GM18867 (cell line): ENCODE data around the gene ADPGK.
"Not testable (repeated sequence)": the region's sequence is repeated elsewhere in the genome, so short reads cannot be mapped to it uniquely, and the experiment has no call there.

Source experiments
- ATAC-seq: cut with Tn5 transposase; IDR thresholded peaks from one replicate; pipeline ENCODE4 v1.9.1; 2021; ENCODE audit warnings: mild to moderate bottlenecking, moderate library complexity; ENCODE audit not compliant: unreplicated experiment

ADPGK gene

DNA sequence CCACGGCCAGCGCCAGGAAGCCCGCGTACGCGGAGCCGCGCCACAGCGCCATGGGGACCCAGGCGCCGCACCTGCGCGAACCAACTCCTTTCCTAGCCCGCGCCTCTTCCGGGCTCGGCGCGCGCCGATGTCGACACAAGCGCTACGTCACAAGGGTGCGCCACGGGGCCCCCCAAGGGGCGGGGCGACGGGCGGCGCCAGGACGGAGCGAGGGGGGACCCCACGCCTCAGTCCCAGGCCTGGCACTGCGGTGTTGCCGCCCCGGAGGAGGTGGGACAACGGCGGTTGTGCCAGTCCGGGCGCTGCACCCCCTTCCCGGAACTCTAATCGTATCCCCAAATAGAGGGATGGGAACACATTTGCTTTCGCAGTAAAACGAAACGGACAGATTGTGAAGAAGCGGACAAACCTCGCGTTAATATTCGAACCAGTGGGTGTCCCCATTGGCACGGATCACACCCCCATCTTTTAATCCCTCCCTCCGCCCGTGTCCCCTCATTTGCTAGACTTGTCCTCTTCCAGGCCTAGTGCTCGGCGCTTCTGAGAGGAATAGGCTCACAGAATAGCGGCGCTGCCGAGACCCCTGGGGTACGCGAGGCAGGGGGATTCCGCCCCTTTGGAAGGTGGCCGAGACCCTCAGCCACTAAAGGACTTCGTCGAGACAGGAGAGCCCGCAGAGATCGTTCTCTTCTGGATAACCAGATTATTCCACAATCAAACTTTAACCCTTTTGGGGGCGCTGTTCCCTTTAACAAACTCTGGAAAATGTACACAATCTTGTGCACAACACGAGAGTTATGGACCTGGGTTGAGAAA, at the start of gene ADPGK:
ADPGK (minus strand) TSS at position 119 of the 816 bp plus-strand sequence; CDS start at position 52, 67 bp downstream.
- ATAC-seq = peak; percentile 79

DNA sequence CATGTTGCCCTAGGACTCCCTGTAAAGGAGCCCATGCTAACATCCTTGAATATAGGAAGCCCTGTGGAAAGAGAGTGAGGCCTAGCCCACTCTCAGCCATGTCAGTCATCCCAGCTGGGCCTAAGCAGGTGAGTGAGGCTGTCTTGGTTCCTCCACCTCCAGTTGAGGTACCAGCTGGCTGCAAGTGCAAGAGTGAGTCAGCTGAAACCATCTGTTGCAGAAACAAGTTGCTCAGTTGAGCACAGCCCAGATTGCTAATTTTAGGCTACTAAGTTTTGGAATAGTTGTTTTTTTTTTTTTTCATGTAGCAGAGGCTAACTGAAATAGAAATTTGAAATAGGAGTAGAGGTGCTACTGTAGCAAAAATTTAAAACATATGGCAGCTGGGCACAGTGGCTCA, 43.7 kb upstream of the ADPGK start:
- ATAC-seq = no peak

DNA sequence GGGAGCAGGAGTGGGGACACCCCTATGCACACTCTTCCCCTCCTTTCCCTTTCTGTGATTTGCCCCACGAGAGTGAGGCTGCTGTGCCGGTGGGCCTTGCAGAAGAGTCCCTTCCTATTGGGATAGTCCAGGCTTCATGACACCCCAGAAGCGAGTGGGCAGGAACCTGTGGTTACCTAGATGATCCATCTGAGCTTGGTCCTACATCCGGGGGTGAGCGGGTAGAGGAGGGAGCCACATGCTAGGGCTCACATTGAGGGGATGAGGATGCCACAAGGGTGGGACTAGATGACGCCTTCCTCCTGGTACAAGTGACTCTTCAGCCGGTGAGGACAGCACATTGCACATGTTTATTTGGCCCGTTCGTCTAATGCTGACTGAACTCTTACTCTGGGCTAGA, 43.1 kb upstream of the ADPGK start:
- no peak for ATAC-seq

DNA sequence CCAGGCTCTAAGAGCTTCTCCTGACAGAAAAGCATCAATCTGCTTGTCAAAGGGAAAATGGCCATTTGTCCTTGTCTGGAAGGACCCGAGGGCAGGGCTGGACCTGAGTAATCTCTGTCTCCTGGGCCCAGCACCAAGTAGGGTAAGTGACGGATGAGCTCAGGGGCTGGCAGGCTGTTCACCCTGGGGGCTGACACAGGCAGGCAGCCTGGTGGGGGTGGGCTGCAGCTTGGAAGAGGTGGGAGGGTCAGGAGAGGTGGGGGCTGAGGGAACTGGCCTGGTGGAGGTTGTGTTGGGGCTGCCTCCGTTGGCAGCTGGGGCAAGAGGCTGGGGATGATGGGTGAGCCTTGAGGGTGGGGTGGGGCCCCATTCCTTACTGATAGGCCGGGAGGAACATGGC, 42.3 kb upstream of the ADPGK start:
- ATAC-seq = no peak

DNA sequence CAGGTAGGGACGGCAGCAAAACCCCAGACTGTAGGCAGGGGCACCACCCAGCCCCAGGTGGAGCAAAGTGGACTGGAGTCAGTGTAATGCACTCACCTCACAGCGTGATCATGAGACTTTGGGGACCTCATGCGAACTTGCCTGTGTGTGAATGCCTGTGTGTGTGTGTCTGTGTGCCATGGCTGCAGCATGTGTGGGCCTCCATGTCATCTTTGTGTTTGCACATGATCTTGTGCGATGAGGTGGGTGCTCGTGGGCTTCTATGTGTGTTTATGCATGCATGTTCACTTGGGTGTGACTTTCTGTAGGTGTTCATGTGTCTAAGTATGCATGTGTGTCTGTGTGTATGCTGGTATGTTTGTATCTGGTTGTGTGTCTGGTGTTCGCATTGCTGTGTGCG, 41.2 kb upstream of the ADPGK start:
- no peak for ATAC-seq

DNA sequence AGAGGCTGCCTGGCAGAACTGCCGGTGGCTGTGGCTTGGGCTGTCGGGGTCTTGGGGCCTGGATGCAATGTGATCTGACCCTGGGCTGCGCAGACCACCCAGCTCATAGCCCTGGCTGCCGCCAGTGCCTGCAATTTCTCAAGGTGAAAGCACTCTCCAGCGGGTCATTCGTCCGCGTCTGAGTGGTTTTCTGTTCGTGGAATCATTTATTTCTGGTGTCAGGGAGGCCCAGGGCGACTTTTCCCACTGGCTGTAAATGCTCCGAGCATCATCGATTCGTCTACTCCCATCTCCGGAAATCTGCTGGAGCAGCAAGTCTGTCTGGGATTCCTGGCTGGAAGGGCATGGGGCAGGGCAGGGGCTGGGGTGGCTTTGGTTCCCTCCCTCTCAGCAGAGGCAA, 40.6 kb upstream of the ADPGK start:
- ATAC-seq = no peak

DNA sequence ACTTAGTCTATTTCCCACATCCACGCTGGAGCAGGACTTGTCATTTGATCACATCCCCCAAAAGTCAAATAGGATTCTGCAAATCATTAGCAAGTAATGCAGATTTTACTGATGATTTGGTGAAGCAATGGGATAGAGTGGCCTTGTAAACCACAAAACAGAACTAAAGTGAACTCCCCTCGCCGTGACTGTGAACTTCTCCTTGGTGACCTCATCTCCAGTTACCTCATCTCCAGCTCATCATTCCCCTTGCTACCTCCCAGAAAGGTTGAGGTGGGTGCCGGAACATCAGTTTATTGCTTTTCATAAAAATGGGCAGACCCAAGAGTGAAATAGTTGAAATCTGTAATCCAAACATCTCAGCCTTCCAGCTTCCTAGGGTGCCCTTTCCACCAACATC, 36.7 kb upstream of the ADPGK start:
- no peak for ATAC-seq

DNA sequence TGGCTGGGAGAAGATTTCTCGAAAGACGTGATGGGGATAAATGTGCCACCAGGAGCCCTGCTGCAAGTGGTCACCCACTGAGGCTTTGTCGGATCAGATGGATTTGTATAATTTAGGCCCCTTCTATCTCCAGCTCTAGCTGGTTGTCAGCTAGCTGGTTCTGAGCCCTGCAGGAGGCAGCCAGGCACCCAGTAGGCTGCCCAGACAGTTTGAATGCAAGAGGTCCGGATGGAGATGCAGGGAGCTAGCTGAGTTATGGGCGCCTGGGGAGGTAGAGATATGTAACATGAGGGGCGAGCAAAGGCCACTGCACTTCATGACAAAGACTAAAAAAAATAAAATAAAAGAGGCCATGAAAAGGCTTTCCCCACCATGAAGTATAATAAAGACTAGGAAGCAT, 35.1 kb upstream of the ADPGK start:
- no peak for ATAC-seq

DNA sequence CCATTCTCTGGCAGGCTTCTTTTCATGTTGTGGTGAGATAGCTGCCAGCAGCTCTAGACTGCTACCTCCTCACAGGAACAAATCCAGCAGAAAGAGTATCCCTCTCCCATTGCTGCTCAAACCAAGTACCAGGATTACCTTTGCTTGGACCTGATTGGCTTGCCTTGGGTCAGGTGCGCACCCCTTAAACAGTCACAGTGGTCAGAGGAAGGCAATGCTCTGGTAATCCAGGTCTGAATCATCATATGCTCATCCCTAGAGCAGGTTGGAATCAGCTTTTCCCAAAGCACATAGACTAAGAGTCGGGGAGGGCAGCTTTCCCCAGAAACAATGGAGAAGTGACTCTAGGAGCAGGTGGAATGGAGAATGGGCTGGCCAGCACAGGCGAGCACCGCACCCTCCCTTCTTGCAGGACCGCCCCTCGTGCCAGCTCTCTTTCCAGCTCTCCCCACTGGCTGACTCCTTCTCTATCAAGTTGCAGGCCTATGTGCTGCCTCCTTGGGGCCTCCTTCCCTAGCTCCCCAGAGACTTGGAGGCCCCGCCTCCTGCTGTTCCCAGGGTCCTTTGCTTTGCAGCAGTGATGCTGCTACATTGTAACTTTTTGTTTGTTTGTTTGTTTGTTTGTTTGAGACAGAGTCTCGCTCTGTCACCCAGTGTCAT, 29.9 kb upstream of the ADPGK start:
- no peak for ATAC-seq

DNA sequence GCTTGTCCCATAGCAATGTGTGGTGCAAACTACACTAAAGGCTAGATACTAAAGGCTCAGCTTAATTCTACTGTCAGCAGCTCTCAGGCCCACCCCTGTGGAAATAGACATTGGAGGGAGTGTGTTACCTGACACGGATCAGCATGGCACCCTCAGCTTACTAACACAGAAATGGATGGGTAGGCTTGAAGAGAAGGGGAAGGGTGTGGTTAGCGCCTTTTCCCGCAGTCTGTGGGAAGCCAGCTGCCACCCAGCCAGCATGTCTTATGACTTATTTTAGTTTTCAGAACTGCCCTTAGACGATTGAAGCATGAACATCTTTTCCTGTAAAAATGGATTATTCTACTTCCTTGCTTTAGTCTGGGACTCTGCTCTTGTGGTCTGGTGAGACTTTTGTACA, 25.8 kb upstream of the ADPGK start:
- no peak for ATAC-seq

DNA sequence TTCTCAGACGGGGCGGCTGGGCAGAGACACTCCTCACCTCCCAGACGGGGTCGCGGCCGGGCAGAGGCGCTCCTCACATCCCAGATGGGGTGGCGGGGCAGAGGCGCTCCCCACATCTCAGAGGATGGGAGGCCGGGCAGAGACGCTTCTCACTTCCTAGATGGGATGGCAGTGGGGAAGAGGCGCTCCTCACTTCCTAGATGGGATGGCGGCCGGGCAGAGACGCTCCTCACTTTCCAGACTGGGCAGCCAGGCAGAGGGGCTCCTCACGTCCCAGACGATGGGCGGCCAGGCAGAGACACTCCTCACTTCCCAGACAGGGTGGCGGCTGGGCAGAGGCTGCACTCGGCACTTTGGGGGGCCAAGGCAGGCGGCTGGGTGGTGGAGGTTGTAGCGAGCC, 23.8 kb upstream of the ADPGK start:
- ATAC-seq = not testable (repeated sequence)

DNA sequence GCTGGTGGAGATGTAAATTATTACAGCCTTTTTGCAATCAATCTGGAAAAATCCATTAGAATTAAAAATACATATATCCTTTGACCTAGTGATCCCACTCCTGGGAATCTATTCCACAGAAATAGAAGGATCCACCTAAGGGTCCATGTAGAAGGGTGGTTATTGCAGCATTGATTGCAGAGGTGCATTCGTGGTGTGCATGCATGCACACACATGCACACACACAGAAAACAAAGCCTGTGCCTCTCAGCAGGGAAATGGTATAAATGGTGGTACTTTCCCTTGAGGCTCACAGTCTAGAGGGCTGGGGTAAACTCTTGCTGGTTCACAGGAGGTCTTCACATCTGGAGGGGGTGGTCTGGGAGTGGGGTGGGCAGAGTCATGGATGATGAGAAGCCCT, 19.4 kb upstream of the ADPGK start:
- ATAC-seq = no peak

DNA sequence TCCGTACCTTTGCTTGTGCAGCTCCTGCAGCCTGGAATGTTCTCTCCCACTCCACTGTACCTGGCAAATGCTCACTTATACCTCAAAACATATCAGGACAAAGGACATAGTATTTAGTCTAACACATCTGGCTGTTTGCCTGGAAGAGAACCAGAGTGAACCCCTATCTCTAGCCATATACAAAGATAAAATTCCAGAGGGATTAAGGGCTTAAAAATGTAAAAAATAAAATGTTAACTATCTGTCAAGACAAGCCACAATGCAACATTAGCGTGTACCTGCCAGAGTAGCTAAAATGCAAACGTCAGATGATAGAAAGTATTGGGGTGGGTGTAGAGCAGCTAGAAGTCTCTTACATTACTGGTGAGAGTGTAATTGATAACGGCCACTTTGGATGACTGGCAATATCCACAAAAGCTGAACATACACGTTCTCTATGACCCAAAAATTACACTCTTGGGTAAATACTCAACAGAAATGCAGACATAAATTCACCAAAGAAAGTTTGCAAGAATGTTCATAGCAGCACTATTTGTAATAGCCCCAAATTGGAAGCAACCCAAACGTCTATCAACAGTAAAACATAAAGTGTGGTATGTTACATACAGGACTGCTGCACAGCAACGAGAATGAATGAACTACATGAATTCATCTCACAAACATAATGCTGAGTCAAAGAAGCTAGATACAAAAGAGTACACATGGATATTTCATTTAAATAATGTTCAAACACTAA, 18.2 kb upstream of the ADPGK start:
- ATAC-seq = no peak

DNA sequence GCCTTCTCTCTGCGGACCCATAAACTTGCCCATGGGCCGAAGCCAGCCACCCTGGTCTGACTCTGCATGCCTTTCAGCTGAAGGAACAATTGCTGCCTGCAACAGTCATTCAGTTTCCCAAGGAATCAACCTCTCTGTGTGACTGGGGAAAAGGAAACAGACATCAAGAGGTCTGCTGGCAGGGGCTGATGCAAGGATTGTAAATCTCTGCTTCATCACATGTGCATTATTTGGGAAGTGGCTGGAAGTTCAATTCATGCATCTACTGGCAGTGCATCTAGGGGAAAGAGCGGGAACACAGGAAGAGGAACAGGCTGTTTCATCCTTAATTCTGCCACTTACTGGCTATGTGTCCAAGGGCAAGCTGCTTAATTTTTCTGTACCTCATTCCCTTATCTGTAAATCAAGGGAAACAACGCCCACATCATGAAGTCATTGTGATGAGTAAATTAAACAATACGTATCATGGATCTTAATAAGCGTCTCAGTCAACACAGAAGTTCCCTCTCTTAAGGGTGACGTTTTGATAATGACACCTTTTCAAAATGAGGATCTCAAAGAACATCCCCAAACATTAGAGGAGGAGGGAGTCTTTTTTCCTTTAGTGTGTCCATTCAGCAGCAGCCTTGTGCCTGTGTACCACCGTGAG, 17.4 kb upstream of the ADPGK start:
- ATAC-seq = no peak

DNA sequence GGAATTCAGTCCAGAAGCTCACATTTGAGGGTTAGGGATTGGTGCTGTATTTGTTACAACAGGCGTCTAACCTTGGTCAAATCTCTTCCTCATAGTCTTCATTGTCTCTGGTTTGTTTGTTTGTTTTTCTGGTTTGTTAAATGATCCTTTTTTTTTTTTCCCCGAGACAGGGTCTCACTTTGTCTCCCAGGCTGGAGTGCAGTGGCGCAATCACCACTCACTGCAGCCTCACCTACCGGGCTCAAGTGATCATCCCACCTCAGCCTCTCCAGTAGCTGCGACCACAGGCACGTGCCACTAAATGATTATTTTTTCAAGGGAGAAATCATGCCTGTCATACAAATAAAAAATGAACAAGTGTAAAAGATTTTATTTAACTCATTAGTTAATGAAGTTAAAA, 14.3 kb upstream of the ADPGK start:
- no peak for ATAC-seq

DNA sequence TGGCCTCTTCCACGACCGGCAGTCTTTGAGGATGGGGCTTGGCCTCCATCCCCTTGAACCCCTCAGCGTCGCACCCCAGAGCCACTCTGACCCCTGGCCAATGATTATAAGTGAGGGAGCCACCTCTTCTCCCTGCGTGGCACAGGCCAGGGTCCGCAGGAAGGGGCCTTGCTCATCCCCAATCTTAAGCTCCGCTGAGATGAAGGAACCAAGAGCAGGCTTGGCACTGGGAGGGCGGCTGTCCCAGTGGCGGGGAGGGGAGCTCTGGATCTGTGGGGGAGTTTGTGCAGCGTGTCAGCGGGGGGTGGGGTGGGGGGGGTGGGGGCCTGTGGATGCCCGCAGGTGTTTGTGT, 13.8 kb upstream of the ADPGK start:
- no peak for ATAC-seq

DNA sequence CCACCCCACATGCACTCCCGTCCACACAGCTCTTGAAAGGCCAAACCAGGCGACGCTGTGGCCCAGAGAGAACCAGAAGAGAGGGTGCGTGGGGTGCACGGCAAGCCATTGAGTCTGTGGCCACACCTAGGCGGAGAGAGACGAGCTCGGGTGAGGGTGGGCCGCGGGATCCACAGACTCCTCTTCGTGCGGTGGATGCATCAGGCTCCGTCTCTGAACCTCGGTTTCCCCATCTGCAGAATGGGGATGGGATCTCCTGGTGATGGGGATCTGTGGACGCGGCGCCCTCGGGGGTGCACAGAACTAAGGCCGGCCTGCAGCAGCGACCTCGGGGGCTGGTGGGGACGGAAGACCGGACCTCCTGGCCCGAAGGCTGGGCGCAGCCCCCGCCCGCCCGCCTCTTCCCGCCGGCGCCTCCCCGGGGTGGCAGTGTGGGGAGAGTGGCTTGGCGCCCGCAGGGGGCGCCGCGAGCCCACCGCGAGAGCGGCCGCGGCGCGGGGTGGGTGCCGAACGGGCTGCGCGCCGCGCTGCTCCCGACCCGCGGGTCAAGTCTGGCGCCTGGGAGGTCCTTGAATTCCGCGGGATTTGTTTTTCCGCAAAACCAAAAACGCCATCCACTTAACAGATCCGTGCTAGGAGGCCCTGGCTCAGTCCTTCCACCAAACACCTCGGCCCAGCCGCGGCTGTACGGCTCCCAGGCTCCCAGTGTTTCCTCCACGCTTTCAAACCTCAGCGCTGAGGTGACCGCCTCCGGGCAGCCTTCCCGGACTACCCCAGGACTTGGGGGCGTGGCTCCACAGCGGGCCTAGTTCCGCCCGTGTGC, 13.2 kb upstream of the ADPGK start:
- no peak for ATAC-seq

DNA sequence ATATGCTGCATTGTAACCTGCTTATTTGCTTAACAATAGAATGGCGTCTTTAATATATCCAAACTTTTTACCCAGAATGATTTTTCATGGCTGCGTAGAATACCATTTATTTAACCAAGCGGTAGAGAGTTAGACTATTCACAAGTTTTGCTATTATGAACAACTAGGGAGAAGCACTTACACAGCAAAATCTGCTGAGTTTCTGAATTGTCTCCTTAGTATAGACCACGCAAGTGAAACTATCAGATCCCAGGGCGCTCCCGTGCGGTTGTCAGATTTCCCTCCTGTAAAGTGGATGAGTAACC, 12.6 kb upstream of the ADPGK start:
- ATAC-seq = no peak

DNA sequence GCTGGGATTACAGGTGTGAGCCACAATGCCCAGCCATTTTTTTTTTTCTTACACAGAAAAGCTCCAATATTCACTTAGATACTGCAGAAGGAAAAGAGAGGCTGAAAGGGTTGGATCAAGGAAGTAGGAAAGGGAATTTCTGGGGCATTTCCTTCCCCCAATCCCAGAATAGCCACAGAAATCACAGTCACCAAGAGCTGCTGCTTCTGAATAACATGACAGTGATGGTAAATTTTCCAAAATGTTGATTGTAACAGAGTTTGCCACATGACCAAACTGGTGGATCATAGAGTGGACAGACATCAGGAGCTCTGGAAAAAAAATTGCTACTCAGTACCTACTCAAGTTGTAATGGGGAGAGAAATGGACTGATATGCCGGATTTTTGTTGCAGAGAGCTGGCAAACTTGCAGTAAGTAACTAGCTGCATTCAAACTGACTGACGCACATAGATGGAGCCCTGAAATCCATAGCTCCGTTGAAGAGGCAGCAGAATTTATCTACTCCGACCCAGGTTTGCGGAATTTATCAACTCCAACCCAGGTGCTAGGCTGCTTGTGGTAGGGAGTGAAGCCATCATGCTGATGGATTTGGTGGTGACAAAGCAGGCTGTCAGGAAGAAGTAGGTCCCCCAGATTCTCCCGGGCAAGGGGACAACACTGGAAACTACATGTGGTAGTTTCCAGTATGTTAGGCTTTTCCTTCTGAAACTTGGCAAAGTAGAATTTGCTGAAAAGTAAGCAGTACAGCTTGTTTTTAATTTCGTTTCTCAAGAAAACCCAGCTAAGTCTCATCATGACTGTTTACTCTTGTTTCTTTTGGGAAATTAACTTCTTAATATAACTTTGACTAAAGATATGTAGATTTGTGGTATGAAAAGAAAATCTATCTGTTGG, 10.5 kb upstream of the ADPGK start:
- ATAC-seq = no peak

DNA sequence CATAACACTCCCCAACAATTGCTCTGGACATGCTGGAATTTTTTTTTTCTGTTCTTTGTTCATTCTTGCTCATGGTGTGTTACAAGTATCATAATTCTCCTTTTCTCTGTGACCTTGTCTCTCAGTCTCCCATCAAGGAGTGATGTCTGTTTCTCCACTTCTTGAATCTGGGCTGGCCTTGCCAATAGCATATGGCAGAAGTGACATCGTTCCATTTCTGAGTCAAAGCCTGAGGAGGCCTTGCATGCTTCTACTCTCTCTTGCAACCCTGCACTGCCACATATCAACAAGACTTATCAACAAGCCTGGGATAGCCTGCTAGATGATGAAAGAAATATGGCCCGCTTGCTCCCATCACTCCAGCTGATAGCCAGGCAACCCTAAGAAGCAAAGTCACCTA, 8.9 kb upstream of the ADPGK start:
- ATAC-seq = no peak
